Mucosa of rectum (tissue), 2 donors: ENCODE measurements around the gene KLHL3.

Experiments used
- H3K27ac ChIP-seq, 2 donors: one replicate each; pipeline ENCODE4 v1.7.0; 2013; ENCODE audit warnings: inconsistent platforms in 2 of 2, low read depth in 2 of 2, low read length in 2 of 2
- H3K27me3 ChIP-seq, 2 donors: one replicate each; pipeline ENCODE4 v1.7.0; 2013; ENCODE audit warnings: low read length in 2 of 2; ENCODE audit not compliant: control insufficient read depth in 2 of 2, insufficient read depth in 2 of 2
- H3K36me3 ChIP-seq, 2 donors: one replicate each; pipeline ENCODE4 v1.7.0; 2013; ENCODE audit warnings: low read length in 2 of 2; ENCODE audit not compliant: control insufficient read depth in 2 of 2, insufficient read depth in 2 of 2
- H3K4me1 ChIP-seq, 2 donors: one replicate each; pipeline ENCODE4 v1.7.0; 2013; ENCODE audit warnings: low read length in 2 of 2, mild to moderate bottlenecking in 1 of 2; ENCODE audit not compliant: control insufficient read depth in 2 of 2, insufficient read depth in 2 of 2
- H3K4me3 ChIP-seq, 2 donors: one replicate each; pipeline ENCODE4 v1.7.0; 2013; ENCODE audit warnings: low read length in 2 of 2
- H3K9ac ChIP-seq, 2 donors: one replicate each; pipeline ENCODE4 v1.7.0; 2013; ENCODE audit warnings: low read length in 2 of 2, low read depth in 1 of 2, mild to moderate bottlenecking in 1 of 2
- H3K9me3 ChIP-seq, 2 donors: one replicate each; pipeline ENCODE4 v1.7.0; 2013; ENCODE audit warnings: low read length in 2 of 2; ENCODE audit not compliant: control insufficient read depth in 2 of 2
- donor health status: healthy.
- donor health status: Normal muscosa, but diverticular disease.

Gene KLHL3

DNA sequence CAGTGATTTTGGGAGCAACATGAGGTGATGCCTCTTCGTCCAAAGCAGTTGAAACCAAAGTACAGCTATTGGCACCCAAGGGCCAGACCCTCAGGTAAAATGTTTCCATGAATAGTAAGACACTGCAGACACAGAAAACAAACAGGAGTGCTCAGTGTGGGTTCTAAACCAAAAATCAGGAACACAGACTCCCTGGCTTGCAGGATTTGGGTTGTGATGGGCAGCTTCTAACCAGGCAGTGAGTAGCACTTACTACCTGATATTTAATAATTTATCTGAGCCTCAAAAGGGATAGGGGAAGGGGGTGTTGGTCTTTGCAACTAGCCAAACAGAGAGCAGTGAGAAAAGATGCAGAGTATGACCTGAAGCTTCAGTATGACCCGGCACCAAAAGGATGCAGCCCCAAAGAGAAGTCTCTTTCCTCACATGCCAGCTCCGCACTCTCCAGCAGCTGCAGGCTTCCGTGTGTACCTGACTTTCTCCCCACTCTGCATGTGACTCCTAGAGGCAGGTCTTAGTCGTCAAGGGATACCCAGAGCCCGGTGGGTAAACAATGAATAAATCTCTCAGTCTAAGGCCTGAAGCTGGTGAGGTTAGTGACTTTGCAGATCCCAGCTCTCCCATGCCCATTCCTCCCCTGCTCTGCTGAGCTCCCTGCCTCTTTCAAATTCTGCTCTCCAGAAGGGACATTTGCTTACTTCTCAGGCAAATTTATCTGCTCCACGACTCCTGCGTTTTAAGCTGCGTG lies 131.4 kb downstream of the KLHL3 start:
- H3K9me3 ChIP-seq = no peaks in the 10 kb centered on the region
- peaks cover 0 to 8% of the 10 kb centered on the region in 2 donors for H3K27me3 ChIP-seq
- no peak overlapping the region for H3K27ac ChIP-seq
- H3K4me3 ChIP-seq = no peak overlapping the region
- H3K9ac ChIP-seq = no peak overlapping the region
- no peaks in the 10 kb centered on the region for H3K36me3 ChIP-seq
- no peaks in the 10 kb centered on the region for H3K4me1 ChIP-seq

- H3K9me3 ChIP-seq = no peaks in the 10 kb centered on the region
- no peaks in the 10 kb centered on the region for H3K4me1 ChIP-seq
- H3K9ac ChIP-seq = no peak overlapping the region
- H3K27me3 ChIP-seq = peaks cover 0 to 8% of the 10 kb centered on the region in 2 donors
- no peak overlapping the region for H3K27ac ChIP-seq
- no peak overlapping the region for H3K4me3 ChIP-seq
- H3K36me3 ChIP-seq = no peaks in the 10 kb centered on the region
Measured at GRCh38 chr5:137603891-137604290, 132.0 kb downstream of the KLHL3 start.

DNA sequence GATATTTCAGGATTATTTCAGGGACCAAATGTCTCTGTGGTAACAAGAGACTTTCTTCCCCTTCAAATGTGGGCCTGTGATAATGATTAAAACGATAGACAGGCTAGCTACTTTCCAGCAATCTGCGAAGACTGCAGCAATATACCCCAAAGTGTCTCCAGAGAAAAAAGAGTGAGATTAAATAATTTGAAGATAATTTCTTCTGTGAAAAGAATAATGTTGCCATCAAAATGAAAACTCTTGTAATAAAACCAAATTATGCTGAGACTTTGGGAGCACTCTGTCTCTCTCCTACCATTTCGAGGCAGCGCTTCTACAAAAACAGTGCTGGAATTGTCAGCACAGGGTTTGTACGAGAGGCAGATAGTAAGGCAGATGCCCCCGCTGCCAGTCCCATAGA lies 132.5 kb downstream of the KLHL3 start:
- H3K27me3 ChIP-seq = peaks cover 0 to 8% of the 10 kb centered on the region in 2 donors
- no peaks in the 10 kb centered on the region for H3K36me3 ChIP-seq
- H3K9me3 ChIP-seq = no peaks in the 10 kb centered on the region
- no peak overlapping the region for H3K4me3 ChIP-seq
- no peaks in the 10 kb centered on the region for H3K4me1 ChIP-seq
- no peak overlapping the region for H3K9ac ChIP-seq
- no peak overlapping the region for H3K27ac ChIP-seq

DNA sequence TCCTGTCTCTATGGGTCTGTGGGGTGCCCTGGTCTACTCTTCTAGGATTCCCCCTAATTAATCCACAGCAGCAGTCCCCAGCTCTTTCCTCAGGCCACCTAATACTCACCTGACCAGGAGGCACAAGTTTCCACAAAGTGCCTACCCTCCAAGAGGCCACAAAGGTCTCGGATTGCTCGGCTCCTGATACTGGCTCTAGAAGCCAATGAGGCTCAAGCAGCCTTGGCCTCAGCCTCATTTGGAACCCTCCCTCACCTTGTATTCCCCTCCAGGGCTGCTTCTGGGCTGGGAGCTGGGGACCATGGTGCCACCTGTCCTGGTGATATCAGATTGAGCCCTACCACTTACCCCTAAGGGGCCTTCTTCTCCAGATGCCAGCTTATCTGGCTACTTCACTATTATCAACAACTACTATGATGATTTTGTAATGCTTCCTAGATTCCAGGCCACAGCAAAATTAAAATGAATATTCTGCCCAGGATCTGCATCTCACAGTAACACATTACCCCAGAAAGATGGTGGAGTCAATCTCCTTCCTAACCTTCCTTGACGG lies 133.1 kb downstream of the KLHL3 start:
- Histone ChIP-seq H3K27me3 (peaks cover 0 to 8% of the 10 kb centered on the region in 2 donors), H3K9ac (no peak overlapping the region), H3K4me1 (no peaks in the 10 kb centered on the region), H3K36me3 (no peaks in the 10 kb centered on the region), H3K27ac (no peak overlapping the region), H3K9me3 (no peaks in the 10 kb centered on the region), H3K4me3 (no peak overlapping the region)

GRCh38 chr5:137600721-137601360 lies 135.0 kb downstream of the KLHL3 start:
- Histone ChIP-seq H3K4me1 (no peaks in the 10 kb centered on the region), H3K9me3 (no peaks in the 10 kb centered on the region), H3K27ac (no peak overlapping the region), H3K27me3 (peaks cover 0 to 4% of the 10 kb centered on the region in 2 donors), H3K36me3 (no peaks in the 10 kb centered on the region), H3K9ac (no peak overlapping the region), H3K4me3 (no peak overlapping the region)

DNA sequence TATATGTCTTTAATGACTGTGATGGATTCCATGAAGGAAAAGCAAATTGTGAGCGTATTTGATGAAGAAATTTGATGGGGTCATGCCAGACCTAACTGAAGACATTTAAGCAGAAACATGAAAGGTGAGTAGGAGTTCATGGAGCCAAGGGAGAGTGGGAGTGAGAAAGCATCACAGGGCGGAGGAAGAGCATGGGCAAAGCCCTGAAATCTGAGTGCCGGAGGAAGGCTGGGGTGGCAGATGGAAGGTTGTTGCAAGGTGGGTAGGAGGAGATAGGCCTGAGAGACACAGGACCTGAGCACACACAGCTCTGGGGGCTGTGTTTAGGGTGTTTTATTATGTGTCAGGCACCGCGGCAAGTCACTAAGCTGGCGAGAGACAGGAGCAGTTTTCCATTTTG lies 136.4 kb downstream of the KLHL3 start:
- H3K4me3 ChIP-seq = no peak overlapping the region
- H3K36me3 ChIP-seq = no peaks in the 10 kb centered on the region
- no peak overlapping the region for H3K9ac ChIP-seq
- no peaks in the 10 kb centered on the region for H3K9me3 ChIP-seq
- no peaks in the 10 kb centered on the region for H3K27me3 ChIP-seq
- H3K4me1 ChIP-seq = no peaks in the 10 kb centered on the region
- no peak overlapping the region for H3K27ac ChIP-seq

DNA sequence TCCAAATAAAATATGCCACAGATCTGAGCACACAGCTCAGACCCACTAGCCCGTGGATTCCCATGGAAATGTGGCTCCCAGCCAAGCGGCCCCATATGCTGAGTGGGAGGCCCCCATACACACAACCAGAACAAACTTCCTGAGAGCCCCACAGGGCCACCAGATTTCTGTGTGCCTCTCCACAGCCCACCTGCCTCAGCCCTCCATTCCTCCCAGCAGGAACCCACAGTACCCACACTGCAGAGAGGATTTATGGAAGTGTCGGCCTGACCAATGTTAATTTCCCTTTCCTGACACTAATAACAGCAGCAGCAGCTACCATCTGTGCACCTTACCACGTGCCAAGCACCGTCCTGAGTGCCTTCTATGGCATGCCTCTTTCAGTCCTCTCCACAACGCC lies 137.5 kb downstream of the KLHL3 start:
- Histone ChIP-seq H3K36me3 (no peaks in the 10 kb centered on the region), H3K27ac (no peak overlapping the region), H3K4me3 (no peak overlapping the region), H3K27me3 (no peaks in the 10 kb centered on the region), H3K4me1 (no peaks in the 10 kb centered on the region), H3K9me3 (no peaks in the 10 kb centered on the region), H3K9ac (no peak overlapping the region)

DNA sequence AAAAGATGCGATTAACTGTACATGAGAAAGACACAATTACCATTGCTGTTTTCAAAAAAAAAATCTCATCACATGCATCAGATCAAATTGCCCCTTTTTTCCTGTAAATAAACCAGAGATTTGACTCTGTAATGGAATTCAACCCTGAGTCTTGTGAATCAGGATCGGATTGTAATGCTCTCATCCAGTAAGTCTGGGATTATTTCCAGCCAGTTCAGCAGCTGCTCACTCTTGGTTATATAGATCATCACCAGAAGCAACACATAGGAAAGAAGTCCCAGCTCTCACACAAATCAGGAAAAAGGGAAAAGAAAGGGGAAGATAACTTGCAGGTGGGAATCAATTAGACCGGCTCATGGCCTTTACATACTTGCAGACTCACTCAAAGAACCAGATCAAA lies 138.9 kb downstream of the KLHL3 start:
- Histone ChIP-seq H3K4me3 (no peak overlapping the region), H3K36me3 (no peaks in the 10 kb centered on the region), H3K4me1 (no peaks in the 10 kb centered on the region), H3K27me3 (no peaks in the 10 kb centered on the region), H3K9ac (no peak overlapping the region), H3K27ac (no peak overlapping the region), H3K9me3 (no peaks in the 10 kb centered on the region)

DNA sequence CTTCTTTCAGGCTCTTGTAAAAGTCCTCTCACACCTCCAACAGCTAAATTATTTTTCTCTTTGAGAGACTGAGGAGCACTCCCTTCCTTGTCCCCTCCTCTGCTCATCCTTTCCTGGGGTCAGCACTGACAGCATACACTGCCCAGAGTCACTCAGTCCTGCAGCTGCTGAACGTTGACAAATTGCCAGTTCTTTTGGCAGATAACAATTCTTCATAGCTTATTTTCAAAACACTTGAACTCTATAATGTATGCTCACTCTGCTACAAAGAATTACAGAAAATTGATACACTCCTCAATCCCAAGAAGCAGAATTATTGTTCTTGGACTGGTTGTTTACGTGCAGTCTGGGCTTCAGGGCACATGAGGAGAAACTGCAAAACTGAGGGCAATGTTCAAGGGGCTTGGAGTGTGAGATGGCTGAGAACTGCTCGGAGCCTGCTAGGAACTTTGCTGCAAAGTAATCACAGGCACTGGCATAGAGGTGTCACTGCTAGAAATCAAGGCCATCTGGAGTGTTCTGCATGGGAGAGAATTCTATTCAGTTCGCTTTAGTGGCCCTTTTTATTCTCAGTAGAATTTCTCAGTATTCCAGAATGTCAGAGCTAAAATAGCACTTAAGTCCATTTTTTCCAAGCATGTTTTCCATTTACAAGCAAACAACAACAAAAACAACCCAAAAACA lies 140.4 kb downstream of the KLHL3 start:
- Histone ChIP-seq H3K4me1 (no peaks in the 10 kb centered on the region), H3K4me3 (no peak overlapping the region), H3K27me3 (no peaks in the 10 kb centered on the region), H3K9me3 (no peaks in the 10 kb centered on the region), H3K27ac (no peak overlapping the region), H3K9ac (no peak overlapping the region), H3K36me3 (no peaks in the 10 kb centered on the region)

GRCh38 chr5:137594717-137595116 lies 141.2 kb downstream of the KLHL3 start:
- Histone ChIP-seq H3K27ac (no peak overlapping the region), H3K27me3 (no peaks in the 10 kb centered on the region), H3K4me1 (no peaks in the 10 kb centered on the region), H3K36me3 (no peaks in the 10 kb centered on the region), H3K9me3 (no peaks in the 10 kb centered on the region), H3K9ac (no peak overlapping the region), H3K4me3 (no peak overlapping the region)
